ENCODE measurements around the gene RAB7A.

DNA sequence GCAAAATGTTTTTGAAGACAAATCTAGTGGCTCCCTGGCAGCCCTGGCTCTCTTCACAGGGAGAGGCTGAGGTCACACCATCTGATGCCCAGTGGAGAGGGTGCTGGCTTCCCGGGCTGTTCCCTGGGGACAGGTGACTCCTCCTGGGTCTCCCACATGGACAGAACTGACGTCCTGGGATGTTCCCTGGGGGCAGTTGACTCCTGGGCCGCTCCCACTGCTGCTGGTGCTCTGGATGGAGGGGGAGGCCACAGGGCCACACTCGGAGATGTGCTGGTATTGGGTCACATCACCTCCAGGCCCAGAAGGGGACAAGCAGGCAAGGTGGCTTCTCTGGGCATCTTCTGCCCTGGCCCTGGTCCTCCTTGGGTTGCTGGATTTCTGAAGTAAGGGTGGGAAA, 125.6 kb downstream of the RAB7A start:
- TF ChIP-seq, protein P1, sequence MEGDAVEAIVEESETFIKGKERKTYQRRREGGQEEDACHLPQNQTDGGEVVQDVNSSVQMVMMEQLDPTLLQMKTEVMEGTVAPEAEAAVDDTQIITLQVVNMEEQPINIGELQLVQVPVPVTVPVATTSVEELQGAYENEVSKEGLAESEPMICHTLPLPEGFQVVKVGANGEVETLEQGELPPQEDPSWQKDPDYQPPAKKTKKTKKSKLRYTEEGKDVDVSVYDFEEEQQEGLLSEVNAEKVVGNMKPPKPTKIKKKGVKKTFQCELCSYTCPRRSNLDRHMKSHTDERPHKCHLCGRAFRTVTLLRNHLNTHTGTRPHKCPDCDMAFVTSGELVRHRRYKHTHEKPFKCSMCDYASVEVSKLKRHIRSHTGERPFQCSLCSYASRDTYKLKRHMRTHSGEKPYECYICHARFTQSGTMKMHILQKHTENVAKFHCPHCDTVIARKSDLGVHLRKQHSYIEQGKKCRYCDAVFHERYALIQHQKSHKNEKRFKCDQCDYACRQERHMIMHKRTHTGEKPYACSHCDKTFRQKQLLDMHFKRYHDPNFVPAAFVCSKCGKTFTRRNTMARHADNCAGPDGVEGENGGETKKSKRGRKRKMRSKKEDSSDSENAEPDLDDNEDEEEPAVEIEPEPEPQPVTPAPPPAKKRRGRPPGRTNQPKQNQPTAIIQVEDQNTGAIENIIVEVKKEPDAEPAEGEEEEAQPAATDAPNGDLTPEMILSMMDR (IDR thresholded peaks at IDR 0.05), result no peak
- TF ChIP-seq POLR2A (IDR thresholded peaks at IDR 0.05; ENCODE audit: low read depth) (no peak), POLR2AphosphoS5 (IDR thresholded peaks at IDR 0.05) (no peak), EP300 (IDR thresholded peaks at IDR 0.05) (no peak)
